DMS 273 treated with DMSO at 0.1 percent for 48 hours (cell line): ENCODE measurements around the gene ERF.
A peak's percentile ranks its signal among the peaks of the same experiment; 100 is the strongest.

Experiments used
- DNase-seq: peaks from one replicate; lab custom pipeline; 2025; lab: John Stamatoyannopoulos, UW

ERF gene

DNA sequence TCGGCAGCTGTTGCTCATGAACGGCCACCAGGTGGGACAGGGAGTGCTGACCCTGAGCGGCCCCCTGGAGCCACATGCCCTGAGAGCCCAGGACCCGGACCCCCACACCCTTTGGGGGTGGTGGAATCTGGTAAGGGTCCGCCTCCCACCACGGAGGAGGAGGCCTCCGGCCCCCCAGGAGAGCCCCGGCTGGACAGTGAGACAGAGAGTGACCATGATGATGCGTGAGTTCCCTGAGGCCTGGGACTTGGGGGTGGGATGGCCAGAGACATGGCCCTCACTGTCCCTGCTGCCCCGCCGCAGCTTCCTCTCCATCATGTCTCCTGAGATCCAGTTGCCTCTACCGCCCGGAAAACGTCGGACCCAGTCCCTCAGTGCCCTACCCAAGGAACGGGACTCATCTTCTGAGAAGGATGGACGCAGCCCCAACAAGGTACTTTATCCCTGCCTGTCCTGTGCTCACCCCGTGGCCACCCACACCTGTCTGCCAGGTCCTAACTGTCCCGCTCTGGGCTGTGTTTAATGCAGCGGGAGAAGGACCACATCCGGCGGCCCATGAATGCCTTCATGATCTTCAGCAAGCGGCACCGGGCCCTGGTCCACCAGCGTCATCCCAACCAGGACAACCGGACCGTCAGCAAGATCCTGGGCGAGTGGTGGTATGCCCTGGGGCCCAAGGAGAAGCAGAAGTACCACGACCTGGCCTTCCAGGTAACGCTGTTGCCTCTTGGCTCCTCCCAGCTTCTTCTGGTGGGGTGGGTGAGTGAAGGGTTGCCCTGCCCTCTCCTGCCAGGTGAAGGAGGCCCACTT lies 32.3 kb upstream of the ERF start:
- DNase-seq = no peak

DNA sequence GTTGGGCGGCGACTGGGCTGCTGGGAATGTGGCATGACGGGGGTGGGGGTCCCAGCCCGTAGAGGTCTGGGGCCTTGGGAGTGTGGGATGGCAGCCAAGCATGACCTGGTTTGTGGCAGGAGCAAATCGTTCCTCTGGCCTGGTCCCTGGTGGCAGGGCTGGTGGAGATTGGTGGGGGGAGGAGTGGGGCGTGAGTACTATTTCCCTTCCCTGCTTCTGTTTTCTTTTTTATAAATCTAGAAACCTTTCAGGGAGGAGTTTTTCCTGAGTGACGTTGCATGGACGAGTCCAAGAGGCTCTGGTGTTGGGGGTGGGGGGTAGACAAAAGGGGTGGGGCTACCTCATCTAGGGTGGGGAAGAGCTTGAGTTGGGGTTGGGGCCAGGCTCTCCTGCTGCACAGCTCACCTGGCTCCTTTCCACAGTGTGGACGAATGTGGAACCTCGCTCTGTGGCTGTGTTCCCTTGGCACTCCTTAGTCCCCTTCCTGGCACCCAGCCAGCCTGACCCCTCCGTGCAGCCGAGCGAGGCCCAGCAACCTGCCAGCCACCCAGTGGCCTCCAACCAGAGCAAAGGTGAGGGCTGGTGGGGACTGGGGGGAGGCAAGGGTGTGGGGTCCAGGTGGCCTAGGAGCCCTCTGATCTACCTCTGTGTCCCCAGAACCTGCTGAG lies 31.6 kb upstream of the ERF start:
- no peak for DNase-seq

GRCh38 chr19:42285988-42286348 lies 31.0 kb upstream of the ERF start:
- DNase-seq = no peak

- no peak for DNase-seq
Measured at GRCh38 chr19:42285541-42285941, 30.6 kb upstream of the ERF start.

DNA sequence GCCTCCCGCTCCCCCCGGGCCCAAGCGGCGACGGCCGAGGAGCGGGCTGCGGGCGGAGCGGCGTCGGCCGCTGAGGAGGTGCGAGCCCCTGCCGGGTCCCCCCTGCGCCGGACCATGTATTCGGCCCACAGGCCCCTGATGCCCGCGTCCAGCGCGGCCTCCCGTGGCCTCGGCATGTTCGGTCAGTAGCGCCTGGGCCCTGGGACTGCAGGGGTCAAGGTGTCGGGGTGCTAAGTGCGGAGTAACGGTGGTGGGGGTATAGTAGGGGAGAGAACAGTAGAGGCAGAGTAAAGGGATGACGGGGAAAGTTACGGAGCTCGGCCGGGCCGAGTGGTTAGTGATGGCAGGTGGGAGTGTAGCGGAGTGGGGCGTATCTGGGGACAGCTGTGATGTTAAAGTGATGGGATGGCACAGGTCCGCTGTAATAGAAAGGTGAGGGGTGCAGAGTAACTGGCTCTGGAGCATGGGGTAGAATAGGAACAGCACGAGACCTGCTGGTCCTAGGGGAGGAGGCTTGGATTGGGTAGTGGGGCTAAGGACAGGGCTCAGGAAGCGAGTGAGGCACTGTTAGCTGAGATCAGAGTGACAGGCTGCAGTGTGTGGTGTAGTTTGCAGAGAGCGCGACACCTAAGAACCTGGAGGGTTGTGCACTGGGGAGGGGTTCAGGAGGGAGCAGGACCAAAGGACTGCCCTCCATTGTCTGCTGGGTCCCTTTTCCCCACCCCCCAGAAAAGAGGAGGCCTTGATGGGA lies 29.8 kb upstream of the ERF start:
- no peak for DNase-seq

- no peak for DNase-seq
Measured at GRCh38 chr19:42284066-42284501, 29.2 kb upstream of the ERF start.

- DNase-seq = peak; percentile 66
Measured at GRCh38 chr19:42283188-42284065, 28.5 kb upstream of the ERF start.

GRCh38 chr19:42282819-42283187 lies 27.9 kb upstream of the ERF start:
- no peak for DNase-seq

DNA sequence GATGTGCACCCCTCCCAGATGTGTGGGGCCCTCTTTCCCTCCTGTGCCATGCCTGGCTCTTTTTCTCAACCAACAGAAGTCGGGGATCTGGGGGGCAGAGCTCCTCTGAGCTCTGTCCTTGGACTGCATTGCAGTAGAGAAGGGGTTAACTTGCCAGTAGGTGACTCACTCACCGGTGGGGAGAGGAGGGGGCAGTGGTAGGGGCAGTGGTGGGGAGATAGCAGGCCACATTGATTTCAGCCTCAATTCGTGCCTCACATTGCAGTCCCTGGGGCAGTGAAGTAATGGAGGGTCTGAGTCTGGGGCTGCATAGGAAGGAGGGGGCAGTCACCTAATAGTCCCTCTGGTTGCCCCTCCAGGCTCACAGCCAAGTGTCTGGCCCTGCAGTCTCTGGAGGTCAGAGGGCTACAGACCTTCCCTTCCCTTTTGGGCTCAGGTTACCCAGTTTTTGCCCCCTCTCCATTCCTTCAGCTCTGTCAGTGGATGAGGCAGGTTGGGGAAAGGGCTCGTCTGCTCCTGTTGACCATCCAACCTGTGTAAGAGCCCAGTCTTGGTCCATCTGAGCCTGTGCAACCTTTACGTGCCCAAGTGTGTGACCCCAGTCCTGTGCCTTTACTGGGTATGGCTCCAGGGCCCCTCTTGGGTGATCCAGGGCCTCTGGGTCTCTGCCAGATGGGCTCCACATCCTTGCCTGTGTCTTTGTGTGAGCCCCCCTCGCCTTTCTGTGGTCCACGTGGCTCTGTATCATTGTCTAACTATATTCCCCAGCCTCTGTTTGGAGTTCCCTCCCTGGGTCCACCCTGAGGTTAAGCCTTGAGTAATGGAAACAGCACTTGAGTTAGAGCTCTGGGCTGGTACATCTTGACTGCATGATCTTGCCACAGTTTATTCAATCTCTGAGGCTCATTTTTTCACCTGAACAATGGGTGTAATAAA lies 27.2 kb upstream of the ERF start:
- DNase-seq = no peak

- peak; percentile 55 for DNase-seq
Measured at GRCh38 chr19:42281146-42281826, 26.4 kb upstream of the ERF start.

- no peak for DNase-seq
Measured at GRCh38 chr19:42280815-42281145, 25.9 kb upstream of the ERF start.

DNA sequence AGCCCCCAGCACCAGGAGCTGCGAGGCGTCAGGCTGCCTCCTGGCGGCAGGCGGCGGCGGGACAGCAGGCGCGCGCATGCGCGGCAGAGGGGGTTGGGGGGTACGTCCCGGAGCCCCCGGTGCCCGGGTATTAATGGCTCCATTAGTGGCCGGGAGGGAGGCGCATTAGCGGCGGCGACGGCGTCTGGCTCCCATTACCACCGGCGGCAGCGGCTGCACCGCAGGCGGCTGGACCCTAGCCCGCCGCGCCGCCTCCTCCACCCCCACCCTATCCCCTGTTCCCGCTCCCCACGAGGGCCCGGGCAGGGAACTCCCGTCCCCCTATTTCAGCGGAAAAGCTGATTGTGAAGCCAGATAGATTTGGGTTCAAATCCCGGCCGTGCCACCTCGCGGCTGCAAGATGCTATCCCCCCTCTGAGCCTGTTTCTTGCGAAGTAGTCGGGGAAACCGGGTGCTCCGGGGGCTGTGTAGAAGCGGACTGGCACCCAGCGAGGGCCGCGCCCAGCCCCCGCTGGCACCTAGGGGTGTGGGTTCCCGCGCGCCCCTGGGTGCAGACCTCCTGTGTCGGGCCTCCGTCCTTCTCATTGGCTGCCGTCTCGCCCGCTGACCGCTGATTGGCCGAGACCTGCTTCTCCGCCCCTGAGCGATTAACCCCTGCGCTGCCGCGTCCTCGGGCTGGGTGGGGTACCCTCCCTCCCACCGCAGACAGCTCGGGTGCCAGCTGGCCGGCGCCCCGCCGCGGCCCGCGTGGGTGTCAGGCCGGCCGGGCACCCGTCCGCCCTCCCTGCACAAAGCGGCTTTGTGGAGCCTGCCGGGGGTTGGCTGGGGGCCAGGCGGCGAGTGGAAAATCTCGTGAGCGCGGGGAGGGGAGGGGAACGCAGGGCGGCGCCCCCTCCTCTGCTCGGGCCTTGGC lies 25.2 kb upstream of the ERF start:
- peak; percentile 84 for DNase-seq

GRCh38 chr19:42279155-42279901 lies 24.4 kb upstream of the ERF start:
- DNase-seq = no peak

DNA sequence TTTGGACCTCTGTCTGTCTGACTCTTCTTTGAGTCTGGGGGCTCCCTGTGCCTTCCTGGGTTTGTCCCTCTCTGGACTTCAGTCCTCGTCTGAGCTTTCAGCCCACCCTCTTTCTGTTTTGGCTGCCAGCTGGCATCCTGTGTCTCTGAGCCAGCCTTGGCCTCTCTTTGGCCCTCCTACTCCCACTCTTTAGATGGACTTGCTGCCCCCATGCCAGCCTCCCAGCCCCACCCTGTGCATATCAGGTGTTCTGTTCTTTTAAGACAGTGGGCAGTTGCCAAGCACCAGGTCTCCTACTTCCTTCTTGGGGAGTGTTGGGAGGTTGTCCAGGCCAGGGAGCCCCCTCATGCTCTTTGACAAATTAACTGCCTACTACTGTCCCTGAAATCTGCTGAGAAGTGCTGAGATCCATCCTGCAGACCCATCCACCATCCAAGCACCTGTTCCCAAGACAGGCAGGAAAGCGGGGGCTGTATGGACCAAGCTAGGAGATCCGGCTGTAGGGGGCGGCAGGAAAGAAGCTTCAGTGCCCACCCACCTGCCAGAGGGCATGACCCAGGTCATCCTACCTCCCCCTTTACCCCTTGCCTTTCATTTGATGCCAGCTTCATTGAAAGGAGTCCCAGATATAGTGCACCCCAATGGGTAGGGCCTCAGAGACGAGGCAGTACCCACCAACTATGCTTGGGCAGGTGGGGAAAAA lies 23.7 kb upstream of the ERF start:
- no peak for DNase-seq

DNA sequence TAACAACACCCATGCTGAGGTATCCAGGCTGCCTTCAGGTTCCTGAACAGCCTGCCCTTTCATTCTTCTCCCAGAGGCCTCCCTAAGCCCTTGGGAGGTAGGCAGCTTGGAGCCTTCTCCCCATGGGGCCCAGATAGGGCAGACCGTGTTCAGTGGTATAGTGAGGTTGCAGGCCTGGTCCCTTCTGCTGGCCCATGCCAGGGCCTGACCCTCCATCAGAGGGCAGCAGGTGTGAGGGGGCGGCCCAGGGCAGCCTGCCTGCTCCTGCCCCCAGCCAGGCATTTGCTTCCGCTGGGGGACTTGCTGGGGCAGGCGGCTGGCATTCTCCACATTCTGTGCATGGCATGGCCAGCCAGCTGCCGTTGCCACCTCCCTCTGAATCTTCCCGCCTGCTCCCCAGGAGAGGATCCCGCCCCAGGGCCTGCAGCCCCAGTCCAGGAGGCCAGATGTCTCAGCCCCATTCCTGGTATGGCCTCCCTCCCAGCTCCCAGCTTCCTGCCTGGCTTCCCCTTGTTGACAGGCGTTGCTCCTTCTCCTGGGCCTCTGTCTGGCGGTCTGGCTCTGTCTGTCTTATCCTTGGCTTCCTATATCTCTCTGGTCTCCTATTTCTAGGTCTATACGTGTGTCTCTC lies 23.0 kb upstream of the ERF start:
- peak; percentile 90 for DNase-seq

GRCh38 chr19:42276821-42277220 lies 21.9 kb upstream of the ERF start:
- DNase-seq = no peak

DNA sequence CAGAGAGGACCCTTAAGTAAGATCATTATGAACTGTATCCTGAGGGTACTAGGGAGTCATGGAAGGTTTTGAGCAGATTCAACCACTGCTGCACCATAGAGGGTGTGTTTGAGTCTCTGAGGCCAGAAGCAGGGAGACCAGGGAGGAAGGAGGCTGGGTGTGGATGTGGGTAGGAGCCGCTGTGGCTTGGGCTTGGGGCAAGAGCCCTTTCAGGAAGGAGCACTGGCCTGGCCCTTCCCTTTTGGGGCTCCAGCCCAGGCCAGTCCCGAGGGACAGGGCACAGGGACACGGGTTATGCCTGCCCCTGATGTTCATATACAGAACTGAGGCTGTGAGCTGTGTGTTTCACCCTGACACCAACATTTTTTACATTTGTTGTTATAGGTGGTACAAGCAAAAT lies 21.4 kb upstream of the ERF start:
- no peak for DNase-seq

DNA sequence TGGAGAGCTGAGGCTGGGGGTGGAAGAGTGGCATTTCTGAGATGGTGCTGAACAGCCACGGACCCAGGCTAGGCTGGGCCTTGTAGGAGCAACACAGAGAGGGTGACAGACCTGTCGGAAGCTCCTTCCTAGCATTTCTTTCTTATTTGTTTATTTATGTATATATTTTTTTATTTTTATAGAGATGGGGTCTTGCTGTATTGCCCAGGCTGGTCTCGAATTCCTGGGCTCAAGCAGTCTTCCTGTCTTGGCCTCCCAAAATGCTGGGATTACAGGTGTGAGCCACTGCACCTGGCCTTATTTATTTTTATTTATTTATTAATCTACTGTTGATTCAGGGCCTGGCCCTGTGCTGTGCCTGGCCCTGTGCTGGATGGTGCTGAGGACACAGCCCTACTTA lies 20.6 kb upstream of the ERF start:
- no peak for DNase-seq
